KMS-11 (cell line): Measurements from ENCODE around the gene MPPED2.

Experiments used
- H2AFZ ChIP-seq: fragments of 200-600 bp; sonication (generic); 2 replicates; pipeline ENCODE4 v1.6.1; 2016; ENCODE audit warnings: antibody characterized with exemption, mixed run types, low read depth
- H3K27ac ChIP-seq: fragments of 200-600 bp; sonication (generic); 2 replicates; pipeline ENCODE4 v1.6.1; 2016; ENCODE audit warnings: mild to moderate bottlenecking, mixed run types
- H3K27me3 ChIP-seq: fragments of 200-600 bp; sonication (generic); 2 replicates; pipeline ENCODE4 v1.6.1; 2017; ENCODE audit warnings: mild to moderate bottlenecking, low read depth, mixed run types, moderate library complexity; ENCODE audit not compliant: insufficient read depth
- H3K36me3 ChIP-seq: fragments of 200-600 bp; sonication (generic); 2 replicates; pipeline ENCODE4 v1.6.1; 2017; ENCODE audit warnings: mild to moderate bottlenecking, mixed run types; ENCODE audit not compliant: insufficient read depth
- H3K4me1 ChIP-seq: fragments of 200-600 bp; sonication (generic); 2 replicates; pipeline ENCODE4 v1.6.1; 2016; ENCODE audit warnings: mild to moderate bottlenecking, low read depth, mixed run types; ENCODE audit not compliant: poor library complexity, severe bottlenecking
- H3K4me2 ChIP-seq: fragments of 200-600 bp; sonication (generic); 2 replicates; pipeline ENCODE4 v1.7.0; 2016; ENCODE audit warnings: mild to moderate bottlenecking, mixed run types
- H3K4me3 ChIP-seq: fragments of 200-600 bp; sonication (generic); IDR thresholded peaks from 2 replicates; pipeline ENCODE4 v1.6.1; 2017; ENCODE audit warnings: low read depth, low read length, mixed read lengths; ENCODE audit not compliant: insufficient read depth
- H3K79me2 ChIP-seq: fragments of 200-600 bp; sonication (generic); 2 replicates; pipeline ENCODE4 v1.6.1; 2016; ENCODE audit warnings: low read depth, mixed run types; ENCODE audit not compliant: insufficient read depth
- H3K9ac ChIP-seq: fragments of 200-600 bp; sonication (generic); 2 replicates; pipeline ENCODE4 v1.6.1; 2016; ENCODE audit warnings: mild to moderate bottlenecking, mixed run types
- H4K20me1 ChIP-seq: fragments of 200-600 bp; sonication (generic); 2 replicates; pipeline ENCODE4 v1.6.1; 2016; ENCODE audit warnings: mild to moderate bottlenecking, mixed run types; ENCODE audit not compliant: insufficient read depth
- TF ChIP-seq, protein P1 (sequence below): fragments of 200-600 bp; sonication (generic); conservative IDR thresholded peaks from 2 replicates; pipeline ENCODE4 v1.6.1; 2017; ENCODE audit warnings: low read depth, mild to moderate bottlenecking, antibody characterized with exemption, low read length, moderate library complexity, mixed read lengths

Gene MPPED2

DNA sequence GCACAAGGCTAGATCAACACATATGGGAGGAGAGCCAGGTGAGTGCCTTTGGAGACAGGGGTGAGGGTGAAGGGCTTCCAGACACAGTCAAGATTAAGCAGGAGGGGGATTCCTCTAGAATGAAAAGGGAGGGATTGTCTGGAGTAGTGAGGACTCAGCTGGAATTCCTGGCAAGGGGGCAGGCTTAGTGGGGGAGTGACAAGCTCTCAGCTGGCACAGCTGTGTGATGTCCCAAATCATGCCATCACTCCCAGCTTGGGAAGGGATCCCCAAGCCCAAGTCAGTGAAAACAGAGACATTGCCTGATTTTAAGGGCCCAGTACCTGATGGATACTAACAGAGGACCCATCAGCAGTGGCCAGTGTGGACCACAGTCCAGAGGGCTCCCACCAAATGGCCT lies 119.0 kb downstream of the MPPED2 start:
- TF ChIP-seq, protein P1, sequence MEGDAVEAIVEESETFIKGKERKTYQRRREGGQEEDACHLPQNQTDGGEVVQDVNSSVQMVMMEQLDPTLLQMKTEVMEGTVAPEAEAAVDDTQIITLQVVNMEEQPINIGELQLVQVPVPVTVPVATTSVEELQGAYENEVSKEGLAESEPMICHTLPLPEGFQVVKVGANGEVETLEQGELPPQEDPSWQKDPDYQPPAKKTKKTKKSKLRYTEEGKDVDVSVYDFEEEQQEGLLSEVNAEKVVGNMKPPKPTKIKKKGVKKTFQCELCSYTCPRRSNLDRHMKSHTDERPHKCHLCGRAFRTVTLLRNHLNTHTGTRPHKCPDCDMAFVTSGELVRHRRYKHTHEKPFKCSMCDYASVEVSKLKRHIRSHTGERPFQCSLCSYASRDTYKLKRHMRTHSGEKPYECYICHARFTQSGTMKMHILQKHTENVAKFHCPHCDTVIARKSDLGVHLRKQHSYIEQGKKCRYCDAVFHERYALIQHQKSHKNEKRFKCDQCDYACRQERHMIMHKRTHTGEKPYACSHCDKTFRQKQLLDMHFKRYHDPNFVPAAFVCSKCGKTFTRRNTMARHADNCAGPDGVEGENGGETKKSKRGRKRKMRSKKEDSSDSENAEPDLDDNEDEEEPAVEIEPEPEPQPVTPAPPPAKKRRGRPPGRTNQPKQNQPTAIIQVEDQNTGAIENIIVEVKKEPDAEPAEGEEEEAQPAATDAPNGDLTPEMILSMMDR, result no peak
- Histone ChIP-seq H3K36me3 (no peaks in the 10 kb centered on the region), H4K20me1 (no peaks in the 10 kb centered on the region), H3K79me2 (no peaks in the 10 kb centered on the region), H2AFZ (no peak overlapping the region), H3K9ac (no peak overlapping the region), H3K27ac (no peak overlapping the region), H3K4me1 (peaks cover under 1% of the 10 kb centered on the region), H3K4me3 (no peak overlapping the region), H3K27me3 (no peaks in the 10 kb centered on the region), H3K4me2 (no peak overlapping the region)

DNA sequence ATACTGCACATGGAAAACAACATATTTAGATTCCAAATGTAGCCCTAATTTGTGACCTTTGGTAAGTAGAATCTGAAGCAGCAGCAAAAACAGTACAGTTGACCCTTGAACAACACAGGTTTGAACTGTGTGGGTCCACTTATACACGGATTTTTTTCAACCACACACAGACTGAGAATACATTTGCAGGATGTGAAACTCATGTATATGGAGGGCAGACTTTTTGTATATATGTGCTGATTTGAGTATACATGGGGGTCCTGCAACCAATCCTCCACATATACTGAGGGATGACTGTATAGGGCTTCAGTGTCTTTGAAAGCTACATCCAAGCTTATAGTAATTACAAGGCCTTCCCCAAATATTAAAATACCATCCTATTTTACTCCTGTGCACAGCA lies 120.5 kb downstream of the MPPED2 start:
- Histone ChIP-seq H3K4me1 (peaks cover 6% of the 10 kb centered on the region), H3K4me3 (no peak overlapping the region), H3K9ac (no peak overlapping the region), H4K20me1 (no peaks in the 10 kb centered on the region), H3K27me3 (no peaks in the 10 kb centered on the region), H3K79me2 (no peaks in the 10 kb centered on the region), H3K36me3 (no peaks in the 10 kb centered on the region), H2AFZ (no peak overlapping the region), H3K27ac (no peak overlapping the region), H3K4me2 (no peak overlapping the region)
- TF ChIP-seq, protein P1, result no peak

DNA sequence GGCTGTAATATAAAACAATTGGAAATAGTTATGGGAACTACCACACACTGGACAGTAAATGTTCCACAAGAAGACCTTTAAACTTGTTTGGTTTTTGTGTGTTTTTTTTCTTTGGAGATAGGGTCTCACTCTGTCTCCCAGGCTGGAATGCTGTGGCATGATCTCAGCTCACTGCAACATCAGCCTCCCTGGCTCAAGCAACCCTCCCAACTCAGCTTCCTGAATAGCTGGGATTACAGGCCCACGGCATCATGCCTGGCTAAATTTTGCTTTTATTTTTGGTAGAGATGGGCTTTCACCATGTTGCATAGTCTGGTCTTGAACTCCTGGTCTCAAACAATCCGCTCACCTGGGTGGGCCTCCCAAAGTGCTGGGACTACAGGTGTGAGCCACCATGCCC lies 121.0 kb downstream of the MPPED2 start:
- peaks cover 6% of the 10 kb centered on the region for H3K4me1 ChIP-seq
- no peaks in the 10 kb centered on the region for H3K27me3 ChIP-seq

DNA sequence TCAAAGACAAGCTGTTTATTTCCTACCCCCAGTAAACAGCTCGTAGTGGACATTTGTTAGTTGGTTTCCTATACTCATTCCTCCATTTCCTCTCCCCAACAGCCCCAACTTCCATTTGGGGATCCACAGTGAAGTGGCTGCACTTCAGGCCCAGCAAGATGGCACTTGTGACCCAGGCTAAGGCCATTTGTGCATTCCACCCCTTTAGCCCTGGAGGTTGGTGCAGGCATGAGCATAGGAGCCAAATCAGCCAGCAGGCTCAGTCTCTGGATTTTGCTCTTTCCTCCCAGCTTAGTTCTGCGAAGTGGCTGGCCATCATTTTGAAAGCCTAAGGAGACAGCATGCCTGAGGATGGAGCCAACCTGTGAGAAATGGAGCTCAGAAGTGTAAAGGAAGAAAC lies 122.9 kb downstream of the MPPED2 start:
- no peak overlapping the region for H3K4me2 ChIP-seq
- no peaks in the 10 kb centered on the region for H3K27me3 ChIP-seq
- no peak overlapping the region for H3K9ac ChIP-seq
- H3K79me2 ChIP-seq, result no peaks in the 10 kb centered on the region
- H3K36me3 ChIP-seq, result no peaks in the 10 kb centered on the region
- TF ChIP-seq, protein P1, result no peak
- H2AFZ ChIP-seq, result no peak overlapping the region
- no peak overlapping the region for H3K27ac ChIP-seq
- peaks cover 6% of the 10 kb centered on the region for H3K4me1 ChIP-seq
- H3K4me3 ChIP-seq, result no peak overlapping the region
- H4K20me1 ChIP-seq, result no peaks in the 10 kb centered on the region

More for the DNA sequence above, 121.0 kb downstream of the MPPED2 start:
- no peak overlapping the region for H3K27ac ChIP-seq
- no peak overlapping the region for H3K4me2 ChIP-seq
- H3K4me3 ChIP-seq, result no peak overlapping the region
- no peak overlapping the region for H2AFZ ChIP-seq
- H3K9ac ChIP-seq, result no peak overlapping the region
- H4K20me1 ChIP-seq, result no peaks in the 10 kb centered on the region
- TF ChIP-seq, protein P1, result no peak
- no peaks in the 10 kb centered on the region for H3K36me3 ChIP-seq
- no peaks in the 10 kb centered on the region for H3K79me2 ChIP-seq

DNA sequence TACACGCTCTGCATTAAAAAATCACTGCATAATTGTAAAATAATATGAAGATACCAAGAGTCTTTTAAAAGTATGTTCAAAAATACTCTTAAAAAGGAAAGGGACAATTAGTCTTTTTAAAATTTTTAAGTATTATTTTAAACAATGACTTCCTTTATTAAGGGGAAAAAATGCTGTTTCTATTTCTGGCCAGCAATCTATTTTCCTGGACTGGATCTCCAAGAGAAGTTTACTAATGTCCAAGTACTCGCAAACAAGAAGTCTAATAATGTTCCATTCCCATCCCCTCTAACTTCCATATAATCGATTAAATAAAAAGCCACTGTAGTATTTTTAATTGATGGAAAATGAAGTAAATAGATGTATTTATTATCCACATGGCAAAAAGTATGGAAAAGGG lies 123.7 kb downstream of the MPPED2 start:
- H3K27ac ChIP-seq, result no peak overlapping the region
- H4K20me1 ChIP-seq, result no peaks in the 10 kb centered on the region
- TF ChIP-seq, protein P1, result no peak
- no peaks in the 10 kb centered on the region for H3K79me2 ChIP-seq
- no peaks in the 10 kb centered on the region for H3K36me3 ChIP-seq
- no peak overlapping the region for H3K4me3 ChIP-seq
- H2AFZ ChIP-seq, result no peak overlapping the region
- no peaks in the 10 kb centered on the region for H3K27me3 ChIP-seq
- no peak overlapping the region for H3K4me2 ChIP-seq
- peaks cover 6% of the 10 kb centered on the region for H3K4me1 ChIP-seq
- H3K9ac ChIP-seq, result no peak overlapping the region
